ENCODE measurements around the gene ARHGEF17. TPM values are rescaled to one million over a fixed set of nuclear protein-coding genes. Genes with fewer than 3 reads are reported as not detected.

Gene ARHGEF17
- total RNA-seq, 1 experiment from 2014 or later: 24.0 TPM

- peaks cover 18% of the 10 kb centered on the region for H3K4me1 ChIP-seq (ENCODE audit: insufficient read depth, low read length, poor library complexity, severe bottlenecking)
- ChIA-PET CTCF (interaction anchor here (0.6 to 2.1 kb wide), 3 partner anchors 13 to 152 kb away, joined by 3 to 12 read pairs (median 4); no protein-coding TSS in a partner anchor), POLR2A (ENCODE audit: low non-redundant PET) (no interaction called here)
- no peak for DNase-seq (ENCODE audit: low spot score)
- no peak for TF ChIP-seq EZH2 (IDR thresholded peaks at IDR 0.05; ENCODE audit: borderline replicate concordance, low read depth, low read length, poor library complexity, severe bottlenecking)
- TF ChIP-seq, protein P1, sequence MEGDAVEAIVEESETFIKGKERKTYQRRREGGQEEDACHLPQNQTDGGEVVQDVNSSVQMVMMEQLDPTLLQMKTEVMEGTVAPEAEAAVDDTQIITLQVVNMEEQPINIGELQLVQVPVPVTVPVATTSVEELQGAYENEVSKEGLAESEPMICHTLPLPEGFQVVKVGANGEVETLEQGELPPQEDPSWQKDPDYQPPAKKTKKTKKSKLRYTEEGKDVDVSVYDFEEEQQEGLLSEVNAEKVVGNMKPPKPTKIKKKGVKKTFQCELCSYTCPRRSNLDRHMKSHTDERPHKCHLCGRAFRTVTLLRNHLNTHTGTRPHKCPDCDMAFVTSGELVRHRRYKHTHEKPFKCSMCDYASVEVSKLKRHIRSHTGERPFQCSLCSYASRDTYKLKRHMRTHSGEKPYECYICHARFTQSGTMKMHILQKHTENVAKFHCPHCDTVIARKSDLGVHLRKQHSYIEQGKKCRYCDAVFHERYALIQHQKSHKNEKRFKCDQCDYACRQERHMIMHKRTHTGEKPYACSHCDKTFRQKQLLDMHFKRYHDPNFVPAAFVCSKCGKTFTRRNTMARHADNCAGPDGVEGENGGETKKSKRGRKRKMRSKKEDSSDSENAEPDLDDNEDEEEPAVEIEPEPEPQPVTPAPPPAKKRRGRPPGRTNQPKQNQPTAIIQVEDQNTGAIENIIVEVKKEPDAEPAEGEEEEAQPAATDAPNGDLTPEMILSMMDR (conservative IDR thresholded peaks at IDR 0.05; ENCODE audit: low read depth, low read length): no peak
- intact Hi-C loops (cut with micrococcal nuclease; ENCODE audit: unreplicated experiment): loop anchor here (5.0 kb wide), 1 partner anchor 506 kb away; no protein-coding TSS in a partner anchor
- H3K9me3 ChIP-seq (ENCODE audit: low read depth, low read length, poor library complexity, severe bottlenecking): no peaks in the 10 kb centered on the region
- H3K27ac ChIP-seq (ENCODE audit: low read depth, low read length, poor library complexity, severe bottlenecking): no peak overlapping the region
- no peak overlapping the region for H3K4me3 ChIP-seq (ENCODE audit: low read depth, low read length, poor library complexity, severe bottlenecking)
- H3K36me3 ChIP-seq (ENCODE audit: insufficient read depth, low read length, poor library complexity, severe bottlenecking): no peaks in the 10 kb centered on the region
- no TSS peak for BruUV-seq (replicated peaks)
- H3K27me3 ChIP-seq (replicated peaks; ENCODE audit: insufficient read depth, low read depth, low read length, poor library complexity): no peaks in the 10 kb centered on the region
Measured at GRCh38 chr11:73337846-73338245, 29.8 kb downstream of the ARHGEF17 start.

- peaks cover 18% of the 10 kb centered on the region for H3K4me1 ChIP-seq (ENCODE audit: insufficient read depth, low read length, poor library complexity, severe bottlenecking)
- BruUV-seq (replicated peaks): no TSS peak
- TF ChIP-seq EZH2 (IDR thresholded peaks at IDR 0.05; ENCODE audit: borderline replicate concordance, low read depth, low read length, poor library complexity, severe bottlenecking): no peak
- TF ChIP-seq, protein P1 (conservative IDR thresholded peaks at IDR 0.05; ENCODE audit: low read depth, low read length): no peak
- no peaks in the 10 kb centered on the region for H3K36me3 ChIP-seq (ENCODE audit: insufficient read depth, low read length, poor library complexity, severe bottlenecking)
- H3K27me3 ChIP-seq (replicated peaks; ENCODE audit: insufficient read depth, low read depth, low read length, poor library complexity): no peaks in the 10 kb centered on the region
- DNase-seq (ENCODE audit: low spot score): no peak
- intact Hi-C loops (cut with micrococcal nuclease; ENCODE audit: unreplicated experiment): loop anchor here (5.0 kb wide), 1 partner anchor 506 kb away; no protein-coding TSS in a partner anchor
- ChIA-PET CTCF (interaction anchor here (2.1 kb wide), 1 partner anchor 13 kb away, joined by 12 read pairs; no protein-coding TSS in a partner anchor), POLR2A (ENCODE audit: low non-redundant PET) (no interaction called here)
- no peak overlapping the region for H3K4me3 ChIP-seq (ENCODE audit: low read depth, low read length, poor library complexity, severe bottlenecking)
- no peaks in the 10 kb centered on the region for H3K9me3 ChIP-seq (ENCODE audit: low read depth, low read length, poor library complexity, severe bottlenecking)
- no peak overlapping the region for H3K27ac ChIP-seq (ENCODE audit: low read depth, low read length, poor library complexity, severe bottlenecking)
Measured at GRCh38 chr11:73338279-73338678, 30.2 kb downstream of the ARHGEF17 start.

DNA sequence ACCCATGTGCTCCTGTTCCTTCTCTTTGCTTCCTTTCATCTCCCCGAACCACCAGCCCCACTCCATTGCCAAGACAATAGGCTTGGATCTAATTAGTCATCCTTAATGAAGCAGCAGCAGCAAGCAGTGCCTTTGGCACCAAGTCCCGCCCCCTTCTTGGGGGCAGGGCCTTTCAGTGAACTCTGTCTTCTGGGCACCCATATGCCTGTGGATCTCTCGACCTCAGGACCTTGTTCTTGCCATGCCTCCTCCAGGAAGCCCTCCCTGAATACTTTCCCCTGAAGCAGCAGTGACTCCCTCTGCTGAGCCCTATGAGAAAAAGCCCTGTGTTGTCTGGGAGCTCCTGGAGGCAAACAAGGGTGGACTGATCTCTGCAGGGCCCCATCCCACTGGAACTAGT is 32.1 kb downstream of the ARHGEF17 start:
- H3K9me3 ChIP-seq (ENCODE audit: low read depth, low read length, poor library complexity, severe bottlenecking): no peaks in the 10 kb centered on the region
- peaks cover 3% of the 10 kb centered on the region for H3K4me1 ChIP-seq (ENCODE audit: insufficient read depth, low read length, poor library complexity, severe bottlenecking)
- H3K4me3 ChIP-seq (ENCODE audit: low read depth, low read length, poor library complexity, severe bottlenecking): no peak overlapping the region
- ChIA-PET POLR2A (ENCODE audit: low non-redundant PET) (no interaction called here), CTCF (interaction anchor here (1.5 to 2.4 kb wide), 2 partner anchors 11 to 33 kb away, joined by 6 to 10 read pairs; no protein-coding TSS in a partner anchor)
- H3K27me3 ChIP-seq (replicated peaks; ENCODE audit: insufficient read depth, low read depth, low read length, poor library complexity): no peaks in the 10 kb centered on the region
- H3K27ac ChIP-seq (ENCODE audit: low read depth, low read length, poor library complexity, severe bottlenecking): no peak overlapping the region
- no TSS peak for BruUV-seq (replicated peaks)
- DNase-seq (ENCODE audit: low spot score): no peak
- TF ChIP-seq, protein P1 (conservative IDR thresholded peaks at IDR 0.05; ENCODE audit: low read depth, low read length): no peak
- TF ChIP-seq EZH2 (IDR thresholded peaks at IDR 0.05; ENCODE audit: borderline replicate concordance, low read depth, low read length, poor library complexity, severe bottlenecking): no peak
- no peaks in the 10 kb centered on the region for H3K36me3 ChIP-seq (ENCODE audit: insufficient read depth, low read length, poor library complexity, severe bottlenecking)
- intact Hi-C loops (cut with micrococcal nuclease; ENCODE audit: unreplicated experiment): no loop called here

Measured in A673 (cell line).